HepG2 (cell line): ENCODE data around the gene ORC3. TPM values are rescaled to one million over a fixed set of nuclear protein-coding genes. Genes with fewer than 3 reads are reported as not detected.

Source experiments
- ARID4A ChIP-seq: sonication (generic); formaldehyde crosslinking; IDR thresholded peaks from 2 replicates; pipeline ENCODE4 v1.5.0; 2020; ENCODE audit warnings: mild to moderate bottlenecking, missing genetic modification reagents, borderline replicate concordance
- CBX1 ChIP-seq: IDR thresholded peaks from one replicate; pipeline ENCODE4 v1.6.1; 2016; ENCODE audit warnings: antibody characterized with exemption, low read depth
- GPBP1L1 ChIP-seq: sonication (generic); formaldehyde crosslinking; IDR thresholded peaks from 2 replicates; pipeline ENCODE4 v1.5.0; 2020; ENCODE audit warnings: mild to moderate bottlenecking, missing genetic modification reagents
- HMG20A ChIP-seq: IDR thresholded peaks from 2 replicates; pipeline ENCODE4 v1.6.1; 2016; ENCODE audit warnings: borderline replicate concordance
- HOXA3 ChIP-seq: sonication (generic); formaldehyde crosslinking; IDR thresholded peaks from 2 replicates; pipeline ENCODE4 v1.5.0; 2020; ENCODE audit warnings: missing genetic modification reagents
- KAT2B ChIP-seq: fragments of 150-350 bp; IDR thresholded peaks from 2 replicates; pipeline ENCODE4 v1.6.1; 2014; ENCODE audit warnings: low read depth, low read length, borderline replicate concordance
- NAIF1 ChIP-seq: sonication (generic); formaldehyde crosslinking; IDR thresholded peaks from 2 replicates; pipeline ENCODE4 v1.5.0; 2020; ENCODE audit warnings: mild to moderate bottlenecking, missing genetic modification reagents, borderline replicate concordance
- PPARG ChIP-seq: conservative IDR thresholded peaks from 2 replicates; pipeline ENCODE4 v1.6.1; 2016; ENCODE audit warnings: missing biosample characterization, missing genetic modification reagents
- SP140L ChIP-seq: sonication (generic); formaldehyde crosslinking; IDR thresholded peaks from 2 replicates; pipeline ENCODE4 v1.4.0; 2020; ENCODE audit warnings: missing genetic modification reagents, borderline replicate concordance
- TAF15 ChIP-seq: fragments of 200-400 bp; formaldehyde crosslinking; IDR thresholded peaks from one replicate; pipeline ENCODE4 v1.6.1; 2018; ENCODE audit warnings: mild to moderate bottlenecking, low read depth, low read length; ENCODE audit not compliant: poor library complexity, severe bottlenecking
- TBP ChIP-seq: sonication (generic); formaldehyde crosslinking; IDR thresholded peaks from 2 replicates; pipeline ENCODE4 v1.5.0; 2020; ENCODE audit warnings: missing genetic modification reagents
- TP53 ChIP-seq: sonication (generic); formaldehyde crosslinking; conservative IDR thresholded peaks from 2 replicates; pipeline ENCODE4 v1.4.0; 2020; ENCODE audit warnings: missing genetic modification reagents
- U2AF2 ChIP-seq: fragments of 200-400 bp; formaldehyde crosslinking; IDR thresholded peaks from 2 replicates; pipeline ENCODE4 v1.6.1; 2017; ENCODE audit warnings: low read depth, mild to moderate bottlenecking, low read length
- WIZ ChIP-seq: sonication (generic); formaldehyde crosslinking; IDR thresholded peaks from 2 replicates; pipeline ENCODE4 v1.5.1; 2020; ENCODE audit warnings: mild to moderate bottlenecking, missing genetic modification reagents
- ZBTB20 ChIP-seq: sonication (generic); formaldehyde crosslinking; IDR thresholded peaks from 2 replicates; pipeline ENCODE4 v1.8.1; 2023; ENCODE audit warnings: missing genetic modification reagents, low read depth, mild to moderate bottlenecking, borderline replicate concordance
- ZNF143 ChIP-seq: sonication (generic); formaldehyde crosslinking; IDR thresholded peaks from 2 replicates; pipeline ENCODE4 v1.4.0; 2020; ENCODE audit warnings: missing genetic modification reagents
- ZNF260 ChIP-seq: sonication (generic); formaldehyde crosslinking; IDR thresholded peaks from 2 replicates; pipeline ENCODE4 v1.4.0; 2020; ENCODE audit warnings: missing genetic modification reagents, low read depth, mild to moderate bottlenecking, borderline replicate concordance
- ZNF264 ChIP-seq: sonication (generic); formaldehyde crosslinking; IDR thresholded peaks from 2 replicates; pipeline ENCODE4 v1.4.0; 2020; ENCODE audit warnings: missing genetic modification reagents
- ZNF280B ChIP-seq: sonication (generic); formaldehyde crosslinking; IDR thresholded peaks from 2 replicates; pipeline ENCODE4 v1.5.0; 2020; ENCODE audit warnings: missing genetic modification reagents, mild to moderate bottlenecking, borderline replicate concordance
- ZNF33A ChIP-seq: sonication (generic); formaldehyde crosslinking; IDR thresholded peaks from 2 replicates; pipeline ENCODE4 v1.5.1; 2020; ENCODE audit warnings: missing genetic modification reagents, mild to moderate bottlenecking, moderate library complexity, borderline replicate concordance
- ZSCAN9 ChIP-seq: IDR thresholded peaks from 2 replicates; pipeline ENCODE4 v1.6.1; 2016; ENCODE audit warnings: borderline replicate concordance
- polyA plus RNA-seq, 8 experiments: library from polyadenylated mRNA; depleted of rRNA in 3 of 8; stranded (reverse) in 7 of 8; unstranded in 1 of 8; fragments of >200 nt; fragmentation: Illumina TruSeq in 4 of 8; extraction: Trizol in 4 of 8; gene quantifications; 2 replicates each; pipeline versions ENCODE4 v1.2.1 to v1.2.3, GENCODE V29; 2011 to 2016; ENCODE audit warnings: low read depth in 4 of 8, missing spikeins in 1 of 8, mixed read lengths in 1 of 8; ENCODE audit not compliant: insufficient read depth in 1 of 8
- total RNA-seq, 5 experiments: library from RNA; depleted of rRNA; stranded (reverse); fragments of >200 nt; fragmentation: Illumina TruSeq; extraction: Trizol; gene quantifications; 2 replicates each; pipeline ENCODE4 v1.2.3, GENCODE V29; 2016; ENCODE audit warnings: low read depth in 1 of 5
- TF ChIP-seq, protein P1 (sequence below): sonication (generic); formaldehyde crosslinking; IDR thresholded peaks from 2 replicates; pipeline ENCODE4 v1.9.0; 2021; ENCODE audit warnings: missing genetic modification reagents, borderline replicate concordance

The ORC3 gene
- total and polyA plus RNA-seq, 2 of the 13 experiments (the other 11 are each of a cell fraction or from before 2014, with no cell fraction given), result 21.8 to 43.5 TPM

GRCh38 chr6:87589693-87590416, at the start of gene ORC3, which contains the start of gene RARS2 (continued):
- no peak for TF ChIP-seq GPBP1L1 (CRISPR knock-in tag)
- TF ChIP-seq WIZ (CRISPR knock-in tag), result peak; percentile 51; the same call in 1 of the 2 replicates
- no peak for TF ChIP-seq ZNF33A
- TF ChIP-seq TBP, result no peak
- TF ChIP-seq ZSCAN9, result 0 out of 2 replicates have a peak, but pooled peaks have one; percentile 16
- peak; percentile 82; the same call in 1 of the 2 replicates for TF ChIP-seq ZNF280B (CRISPR knock-in tag)
- TF ChIP-seq HMG20A (CRISPR knock-in tag), result no peak
- TF ChIP-seq, protein P1, sequence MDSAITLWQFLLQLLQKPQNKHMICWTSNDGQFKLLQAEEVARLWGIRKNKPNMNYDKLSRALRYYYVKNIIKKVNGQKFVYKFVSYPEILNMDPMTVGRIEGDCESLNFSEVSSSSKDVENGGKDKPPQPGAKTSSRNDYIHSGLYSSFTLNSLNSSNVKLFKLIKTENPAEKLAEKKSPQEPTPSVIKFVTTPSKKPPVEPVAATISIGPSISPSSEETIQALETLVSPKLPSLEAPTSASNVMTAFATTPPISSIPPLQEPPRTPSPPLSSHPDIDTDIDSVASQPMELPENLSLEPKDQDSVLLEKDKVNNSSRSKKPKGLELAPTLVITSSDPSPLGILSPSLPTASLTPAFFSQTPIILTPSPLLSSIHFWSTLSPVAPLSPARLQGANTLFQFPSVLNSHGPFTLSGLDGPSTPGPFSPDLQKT, result peak; percentile 39; the same call in 1 of the 2 replicates
- TF ChIP-seq TP53 (CRISPR knock-in tag), result no peak
- no peak for TF ChIP-seq SP140L
- TF ChIP-seq NAIF1 (CRISPR knock-in tag), result peak; percentile 77
- peak; percentile 94 for TF ChIP-seq PPARG
- peak; percentile 93 for TF ChIP-seq HOXA3 (CRISPR knock-in tag)
- TF ChIP-seq KAT2B, result no peak
- TF ChIP-seq U2AF2, result no peak
- TF ChIP-seq ZBTB20, result 0 out of 2 replicates have a peak, but pooled peaks have one; percentile 22
- no peak for TF ChIP-seq TAF15
- no peak for TF ChIP-seq CBX1
- TF ChIP-seq ZNF143, result peak; percentile 91
- peak; percentile 98 for TF ChIP-seq ARID4A
- TF ChIP-seq ZNF264 (CRISPR knock-in tag), result 0 out of 2 replicates have a peak, but pooled peaks have one; percentile 50
- TF ChIP-seq ZNF260 (CRISPR knock-in tag), result no peak
